H9 (cell line): Measurements from ENCODE around the gene PAM. TPM values are rescaled to one million over a fixed set of nuclear protein-coding genes. Genes with fewer than 3 reads are reported as not detected.
A peak's percentile ranks its signal among the peaks of the same experiment; 100 is the strongest.

Experiments
- DNase-seq: peaks from one replicate; pipeline ENCODE4 v3.0.0-alpha.2; 2017
- H2AFZ ChIP-seq: one replicate; pipeline ENCODE4 v1.6.1; 2013; ENCODE audit warnings: mild to moderate bottlenecking, low read length, control low read depth, moderate library complexity
- H2AK5ac ChIP-seq: 2 replicates; pipeline ENCODE4 v1.6.1; 2013; ENCODE audit warnings: low read length, control low read depth, mixed read lengths; ENCODE audit not compliant: insufficient read length
- H2BK120ac ChIP-seq: one replicate; pipeline ENCODE4 v1.6.1; 2013; ENCODE audit warnings: low read depth, mild to moderate bottlenecking, low read length, control low read depth, inconsistent platforms; ENCODE audit not compliant: poor library complexity, severe bottlenecking
- H2BK12ac ChIP-seq: 2 replicates; pipeline ENCODE4 v1.6.1; 2013; ENCODE audit warnings: low read length, control low read depth, mixed read lengths, low read depth; ENCODE audit not compliant: insufficient read length
- H2BK15ac ChIP-seq: 2 replicates; pipeline ENCODE4 v1.6.1; 2013; ENCODE audit warnings: low read depth, low read length, control low read depth
- H2BK20ac ChIP-seq: one replicate; pipeline ENCODE4 v1.6.1; 2013; ENCODE audit warnings: low read depth, mild to moderate bottlenecking, low read length, control low read depth, inconsistent platforms; ENCODE audit not compliant: poor library complexity, severe bottlenecking
- H2BK5ac ChIP-seq: 2 replicates; pipeline ENCODE4 v1.6.1; 2013; ENCODE audit warnings: low read length, control low read depth, mixed read lengths; ENCODE audit not compliant: insufficient read length
- H3K14ac ChIP-seq: 2 replicates; pipeline ENCODE4 v1.6.1; 2013; ENCODE audit warnings: low read length, control low read depth; ENCODE audit not compliant: insufficient read depth
- H3K18ac ChIP-seq: 2 replicates; pipeline ENCODE4 v1.6.1; 2013; ENCODE audit warnings: low read depth, mild to moderate bottlenecking, mixed read lengths, low read length, control low read depth; ENCODE audit not compliant: insufficient read length
- H3K23ac ChIP-seq: 2 replicates; pipeline ENCODE4 v1.6.1; 2013; ENCODE audit warnings: low read length, control low read depth, mixed read lengths, low read depth; ENCODE audit not compliant: insufficient read length
- H3K23me2 ChIP-seq: 2 replicates; pipeline ENCODE4 v1.6.1; 2013; ENCODE audit warnings: low read depth, mild to moderate bottlenecking, mixed read lengths, low read length, control low read depth; ENCODE audit not compliant: insufficient read length, poor library complexity, severe bottlenecking
- H3K27ac ChIP-seq: 2 replicates; pipeline ENCODE4 v1.5.1; 2013; ENCODE audit warnings: low read length, control low read depth, mixed read lengths, low read depth; ENCODE audit not compliant: insufficient read length
- H3K27me3 ChIP-seq: 2 replicates; pipeline ENCODE4 v1.6.1; 2013; ENCODE audit warnings: low read length, control low read depth, inconsistent platforms; ENCODE audit not compliant: insufficient read depth
- H3K4ac ChIP-seq: 2 replicates; pipeline ENCODE4 v1.6.1; 2013; ENCODE audit warnings: low read depth, mild to moderate bottlenecking, control low read depth, inconsistent platforms, low read length, moderate library complexity
- H3K4me1 ChIP-seq: 2 replicates; pipeline ENCODE4 v1.6.1; 2013; ENCODE audit warnings: low read length, control low read depth, inconsistent platforms; ENCODE audit not compliant: insufficient read depth
- H3K4me2 ChIP-seq: 2 replicates; pipeline ENCODE4 v1.6.1; 2013; ENCODE audit warnings: low read length, control low read depth, mixed read lengths; ENCODE audit not compliant: insufficient read length, insufficient read depth
- H3K56ac ChIP-seq: 2 replicates; pipeline ENCODE4 v1.6.1; 2013; ENCODE audit warnings: low read depth, mild to moderate bottlenecking, mixed read lengths, low read length, control low read depth; ENCODE audit not compliant: insufficient read length
- H3K79me1 ChIP-seq: 2 replicates; pipeline ENCODE4 v1.6.1; 2013; ENCODE audit warnings: low read depth, mild to moderate bottlenecking, moderate library complexity, low read length, control low read depth, inconsistent platforms; ENCODE audit not compliant: insufficient read depth, poor library complexity, severe bottlenecking
- H3K79me2 ChIP-seq: 2 replicates; pipeline ENCODE4 v1.6.1; 2013; ENCODE audit warnings: low read length, control low read depth, inconsistent platforms; ENCODE audit not compliant: insufficient read depth
- H3K9ac ChIP-seq: 2 replicates; pipeline ENCODE4 v1.6.1; 2013; ENCODE audit warnings: low read length, control low read depth, mixed read lengths; ENCODE audit not compliant: insufficient read length; ENCODE audit errors: extremely low read depth
- H3K9me3 ChIP-seq: one replicate; pipeline ENCODE4 v1.6.1; 2013; ENCODE audit warnings: low read depth, low read length, inconsistent platforms; ENCODE audit not compliant: control insufficient read depth
- H3T11ph ChIP-seq: one replicate; pipeline ENCODE4 v1.6.1; 2013; ENCODE audit warnings: mild to moderate bottlenecking, low read length, control low read depth, inconsistent platforms
- H4K20me1 ChIP-seq: one replicate; pipeline ENCODE4 v1.6.1; 2013; ENCODE audit not compliant: control insufficient read depth, insufficient read length, insufficient read depth
- H4K5ac ChIP-seq: 2 replicates; pipeline ENCODE4 v1.6.1; 2013; ENCODE audit warnings: low read depth, mild to moderate bottlenecking, mixed read lengths, low read length, control low read depth; ENCODE audit not compliant: insufficient read length
- H4K8ac ChIP-seq: replicated peaks from 2 replicates; pipeline ENCODE4 v1.6.1; 2013; ENCODE audit warnings: low read length, control low read depth, mixed read lengths, low read depth; ENCODE audit not compliant: insufficient read length
- H4K91ac ChIP-seq: 2 replicates; pipeline ENCODE4 v1.6.1; 2013; ENCODE audit warnings: low read depth, mild to moderate bottlenecking, moderate library complexity, mixed read lengths, low read length, control low read depth; ENCODE audit not compliant: insufficient read length
- H3K27ac Mint-ChIP-seq, 3 experiments: 2 replicates in 2 of 3; 3 replicates in 1 of 3; pipeline ENCODE4 v1.8.0; 2020 to 2021; ENCODE audit warnings: mixed read lengths in 3 of 3, mild to moderate bottlenecking in 1 of 3, moderate library complexity in 1 of 3
- H3K27me3 Mint-ChIP-seq: 2 replicates; pipeline ENCODE4 v1.8.0; 2021; ENCODE audit warnings: low read depth, mild to moderate bottlenecking, moderate library complexity, mixed read lengths
- H3K36me3 Mint-ChIP-seq, 3 experiments: 2 replicates in 2 of 3; 3 replicates in 1 of 3; pipeline ENCODE4 v1.8.0; 2020 to 2021; ENCODE audit warnings: low read depth in 3 of 3, mixed read lengths in 3 of 3; ENCODE audit not compliant: insufficient read depth in 1 of 3
- H3K4me1 Mint-ChIP-seq, 2 experiments: 2 replicates each; pipeline ENCODE4 v1.8.0; 2020; ENCODE audit warnings: mixed read lengths in 2 of 2
- H3K4me3 Mint-ChIP-seq, 2 experiments: 2 replicates in 1 of 2; 3 replicates in 1 of 2; pipeline ENCODE4 v1.8.0; 2020 to 2021; ENCODE audit warnings: mild to moderate bottlenecking in 2 of 2, mixed read lengths in 2 of 2, moderate library complexity in 1 of 2
- H3K9me3 Mint-ChIP-seq, 2 experiments: 2 replicates in 1 of 2; 3 replicates in 1 of 2; pipeline ENCODE4 v1.8.0; 2020; ENCODE audit warnings: mild to moderate bottlenecking in 2 of 2, mixed read lengths in 2 of 2, moderate library complexity in 1 of 2
- WGBS: extraction: QIAGEN DNeasy Blood & Tissue Kit; methylation state at CpG from one replicate; pipeline ENCODE4 v1.1.7; 2013; ENCODE audit warnings: missing lambda C conversion rate, low lambda C conversion rate, mixed read lengths; ENCODE audit not compliant: insufficient read length; ENCODE audit errors: extremely low coverage; 5-methylcytosine and 5-hydroxymethylcytosine counted together
- total RNA-seq: library from RNA; stranded (reverse); gene quantifications from 2 replicates; pipeline ENCODE4 v1.2.1, GENCODE V29; 2021
- TF ChIP-seq, protein P1 (sequence below): fragments of 200-600 bp; sonication (generic); conservative IDR thresholded peaks from 3 replicates; pipeline ENCODE4 v1.8.0; 2021; ENCODE audit warnings: antibody characterized with exemption, mild to moderate bottlenecking

The PAM gene
- total RNA-seq, 1 experiment from 2014 or later, result 31.5 TPM

DNA sequence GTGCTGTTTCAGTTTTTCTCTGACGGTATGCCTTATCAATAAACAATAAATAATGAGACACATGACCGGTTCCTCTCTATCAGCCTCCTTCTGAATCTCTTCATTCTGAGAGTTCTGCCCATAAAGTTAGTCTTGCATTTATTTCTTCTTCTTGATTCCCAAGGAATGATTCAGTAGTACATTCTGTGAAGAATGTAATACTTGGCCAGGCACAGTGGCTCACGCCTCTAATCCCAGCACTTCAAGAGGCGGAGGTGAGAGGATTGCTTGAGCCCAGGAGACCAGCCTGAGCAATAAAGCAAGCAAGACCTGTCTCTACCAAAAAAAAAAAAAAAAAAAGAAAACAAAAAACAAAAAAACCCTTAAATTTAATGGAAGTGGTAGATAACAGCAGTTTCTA, 53.9 kb downstream of the PAM start:
- Histone ChIP-seq H2BK5ac (no peak overlapping the region), H3K79me1 (no peaks in the 10 kb centered on the region), H3K4me1 (no peaks in the 10 kb centered on the region; the same call in 1 of the 2 replicates), H3K4ac (no peak overlapping the region), H3K79me2 (no peaks in the 10 kb centered on the region), H2BK120ac (no peak overlapping the region), H4K5ac (no peak overlapping the region), H3K4me2 (no peak overlapping the region), H2AFZ (no peak overlapping the region), H3K18ac (no peak overlapping the region), H3K23me2 (no peaks in the 10 kb centered on the region), H3K27me3 (no peaks in the 10 kb centered on the region), H2BK15ac (no peak overlapping the region), H3K23ac (no peak overlapping the region), H3K14ac (no peak overlapping the region), H3K56ac (no peak overlapping the region), H3K9ac (no peak overlapping the region), H2AK5ac (no peak overlapping the region), H4K8ac (no peak overlapping the region), H4K20me1 (no peaks in the 10 kb centered on the region), H2BK12ac (no peak overlapping the region), H2BK20ac (no peak overlapping the region), H4K91ac (no peak overlapping the region), H3T11ph (no peak overlapping the region), H3K27ac (no peak overlapping the region), H3K9me3 (no peaks in the 10 kb centered on the region)
- Mint-ChIP-seq H3K27ac (peak overlapping the region in 2 of 3 experiments; percentile 39 to 65; a peak in 2 of 7 replicates), H3K4me3 (no peak overlapping the region), H3K36me3 (no peaks in the 10 kb centered on the region), H3K27me3 (no peaks in the 10 kb centered on the region), H3K4me1 (peaks cover 24 to 36% of the 10 kb centered on the region in 2 experiments), H3K9me3 (no peaks in the 10 kb centered on the region)
- no CpG with 5 or more reads among the region's 4 CpGs for WGBS
- TF ChIP-seq, protein P1, sequence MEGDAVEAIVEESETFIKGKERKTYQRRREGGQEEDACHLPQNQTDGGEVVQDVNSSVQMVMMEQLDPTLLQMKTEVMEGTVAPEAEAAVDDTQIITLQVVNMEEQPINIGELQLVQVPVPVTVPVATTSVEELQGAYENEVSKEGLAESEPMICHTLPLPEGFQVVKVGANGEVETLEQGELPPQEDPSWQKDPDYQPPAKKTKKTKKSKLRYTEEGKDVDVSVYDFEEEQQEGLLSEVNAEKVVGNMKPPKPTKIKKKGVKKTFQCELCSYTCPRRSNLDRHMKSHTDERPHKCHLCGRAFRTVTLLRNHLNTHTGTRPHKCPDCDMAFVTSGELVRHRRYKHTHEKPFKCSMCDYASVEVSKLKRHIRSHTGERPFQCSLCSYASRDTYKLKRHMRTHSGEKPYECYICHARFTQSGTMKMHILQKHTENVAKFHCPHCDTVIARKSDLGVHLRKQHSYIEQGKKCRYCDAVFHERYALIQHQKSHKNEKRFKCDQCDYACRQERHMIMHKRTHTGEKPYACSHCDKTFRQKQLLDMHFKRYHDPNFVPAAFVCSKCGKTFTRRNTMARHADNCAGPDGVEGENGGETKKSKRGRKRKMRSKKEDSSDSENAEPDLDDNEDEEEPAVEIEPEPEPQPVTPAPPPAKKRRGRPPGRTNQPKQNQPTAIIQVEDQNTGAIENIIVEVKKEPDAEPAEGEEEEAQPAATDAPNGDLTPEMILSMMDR, result no peak
- no peak for DNase-seq
